ENCODE measurements around the gene SLC29A4. TPM values are rescaled to one million over a fixed set of nuclear protein-coding genes. Genes with fewer than 3 reads are reported as not detected.

SLC29A4 gene
- total RNA-seq, 1 experiment from 2014 or later, result 38.9 TPM

DNA sequence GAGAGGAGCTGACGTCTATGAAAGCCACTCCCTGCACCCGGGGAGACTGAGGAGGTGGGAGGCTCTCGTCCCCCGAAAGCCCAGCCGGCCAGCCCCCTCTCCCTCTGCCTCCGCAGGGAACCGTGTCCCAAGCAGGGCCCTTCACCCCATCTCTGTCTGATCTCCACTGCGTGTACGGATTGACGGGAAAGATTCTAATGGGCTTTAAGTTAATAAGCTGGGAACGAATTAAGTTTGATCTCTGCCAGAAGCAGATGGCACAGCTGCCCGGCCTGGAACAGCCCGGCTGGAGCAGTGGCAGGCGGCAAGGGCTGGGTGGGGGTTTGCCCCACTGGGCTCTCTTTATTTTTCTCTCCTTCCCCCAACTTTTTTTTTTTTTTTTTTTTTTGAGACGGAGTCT lies 6.1 kb upstream of the SLC29A4 start:
- intact Hi-C loops (cut with micrococcal nuclease; ENCODE audit: unreplicated experiment), result no loop called here
- no TSS peak for BruUV-seq (replicated peaks)
- Histone ChIP-seq H3K4me1 (ENCODE audit: control insufficient read depth, insufficient read depth, low read length) (no peaks in the 10 kb centered on the region), H3K27me3 (ENCODE audit: control insufficient read depth, insufficient read depth, low read length) (no peaks in the 10 kb centered on the region), H3K4me3 (ENCODE audit: low read depth in 2 of 2, low read length in 2 of 2) (no peak overlapping the region), H3K9me3 (ENCODE audit: control insufficient read depth, insufficient read depth, low read depth, low read length) (no peaks in the 10 kb centered on the region), H3K27ac (ENCODE audit: low read length) (no peak overlapping the region), H3K36me3 (ENCODE audit: control insufficient read depth, insufficient read depth, low read length) (no peaks in the 10 kb centered on the region)
- ATAC-seq (no peak), DNase-seq (ENCODE audit: low read depth, low spot score) (no peak)
- ChIA-PET POLR2A (no interaction called here), CTCF (no interaction called here)
- in situ Hi-C loops (cut with HindIII; ENCODE audit: low pct_unique_long_range_greater_than_20kb, low sequenced_read_pairs), result no loop called here
- TF ChIP-seq POLR2AphosphoS5 (IDR thresholded peaks at IDR 0.05; ENCODE audit: low read depth, low read length) (no peak), TCF7L2 (IDR thresholded peaks at IDR 0.05; ENCODE audit: low read depth, low read length) (no peak), SIN3A (IDR thresholded peaks at IDR 0.05; ENCODE audit: borderline replicate concordance, insufficient read depth, low read depth, low read length) (no peak), REST (IDR thresholded peaks at IDR 0.05; ENCODE audit: insufficient read depth in 1 of 2, low read depth in 2 of 2, low read length in 1 of 2) (no peak), CTCF (IDR thresholded peaks at IDR 0.05) (no peak)

DNA sequence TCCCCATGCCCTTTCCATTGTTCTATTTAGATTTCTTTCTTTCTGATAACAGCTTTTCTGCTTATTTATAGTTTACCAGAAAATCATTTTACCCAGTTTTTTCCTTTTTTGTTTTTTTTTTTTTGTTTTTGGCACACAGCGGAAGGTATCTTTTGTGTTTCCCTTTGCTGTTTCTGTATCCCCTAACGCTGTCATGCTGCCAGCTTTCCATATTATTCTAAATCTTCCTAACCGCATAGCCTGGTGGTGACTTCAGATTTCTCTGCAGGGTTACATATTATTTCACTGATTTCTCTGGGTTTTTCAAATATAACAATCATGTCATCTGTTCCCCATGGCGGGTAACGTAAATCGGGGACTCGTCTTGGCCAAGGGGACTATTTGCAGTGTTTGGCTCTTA lies 4.0 kb upstream of the SLC29A4 start:
- H3K27me3 ChIP-seq (ENCODE audit: control insufficient read depth, insufficient read depth, low read length), result no peaks in the 10 kb centered on the region
- no peak overlapping the region for H3K27ac ChIP-seq (ENCODE audit: low read length)
- no peaks in the 10 kb centered on the region for H3K36me3 ChIP-seq (ENCODE audit: control insufficient read depth, insufficient read depth, low read length)
- intact Hi-C loops (cut with micrococcal nuclease; ENCODE audit: unreplicated experiment) (no loop called here), in situ Hi-C loops (cut with HindIII; ENCODE audit: low pct_unique_long_range_greater_than_20kb, low sequenced_read_pairs) (no loop called here)
- DNase-seq (ENCODE audit: low read depth, low spot score), result no peak
- no peak for TF ChIP-seq TCF7L2 (IDR thresholded peaks at IDR 0.05; ENCODE audit: low read depth, low read length)
- TF ChIP-seq SIN3A (IDR thresholded peaks at IDR 0.05; ENCODE audit: borderline replicate concordance, insufficient read depth, low read depth, low read length), result no peak
- TF ChIP-seq POLR2AphosphoS5 (IDR thresholded peaks at IDR 0.05; ENCODE audit: low read depth, low read length), result no peak
- TF ChIP-seq REST (IDR thresholded peaks at IDR 0.05; ENCODE audit: insufficient read depth in 1 of 2, low read depth in 2 of 2, low read length in 1 of 2), result no peak
- TF ChIP-seq CTCF (IDR thresholded peaks at IDR 0.05), result no peak
- H3K4me3 ChIP-seq (ENCODE audit: low read depth in 2 of 2, low read length in 2 of 2), result no peak overlapping the region
- ChIA-PET CTCF (interaction anchor here (0.6 to 1.2 kb wide), 4 partner anchors 38 to 207 kb away, joined by 3 to 6 read pairs (median 4); no protein-coding TSS in a partner anchor), POLR2A (no interaction called here)
- H3K4me1 ChIP-seq (ENCODE audit: control insufficient read depth, insufficient read depth, low read length), result no peaks in the 10 kb centered on the region; the same call in 1 of the 2 replicates
- H3K9me3 ChIP-seq (ENCODE audit: control insufficient read depth, insufficient read depth, low read depth, low read length), result no peaks in the 10 kb centered on the region
- ATAC-seq, result no peak
- no TSS peak for BruUV-seq (replicated peaks)
